ENCODE measurements around the gene CEMIP. TPM values are rescaled to one million over a fixed set of nuclear protein-coding genes. Genes with fewer than 3 reads are reported as not detected.

Gene CEMIP
- total and polyA plus RNA-seq, 2 experiments from 2014 or later: 0.27 to 2.1 TPM

- no peak for TF ChIP-seq ZNF462 (CRISPR knock-in tag; IDR thresholded peaks at IDR 0.05)
- no peak for TF ChIP-seq ZNF114 (CRISPR knock-in tag; IDR thresholded peaks at IDR 0.05)
- TF ChIP-seq CTCF (conservative IDR thresholded peaks at IDR 0.05; ENCODE audit: low read depth in 2 of 2): no peak
- TF ChIP-seq JUNB (IDR thresholded peaks at IDR 0.05; ENCODE audit: unreplicated experiment): no peak
- no peak for TF ChIP-seq EZH2phosphoT487 (IDR thresholded peaks at IDR 0.05; ENCODE audit: unreplicated experiment)
- TF ChIP-seq ETS1 (IDR thresholded peaks at IDR 0.05): no peak
These were observed 70.1 kb downstream of the CEMIP start (continued) for GRCh38 chr15:80849308-80849707.

GRCh38 chr15:80850941-80851451 is 71.8 kb downstream of the CEMIP start:
- ATAC-seq: no peak
- Histone ChIP-seq H4K20me1 (replicated peaks; ENCODE audit: insufficient read depth) (no peaks in the 10 kb centered on the region), H3K36me3 (ENCODE audit: insufficient read depth) (no peaks in the 10 kb centered on the region)

More at GRCh38 chr15:80850941-80851451, 71.8 kb downstream of the CEMIP start:
- Mint-ChIP-seq H3K4me1 (peaks cover 2% of the 10 kb centered on the region; the same call in 2 of the 3 replicates), H3K27ac (no peak overlapping the region), H3K9me3 (no peaks in the 10 kb centered on the region), H3K36me3 (ENCODE audit: low read depth) (no peaks in the 10 kb centered on the region; the same call in 2 of the 3 replicates), H3K27me3 (ENCODE audit: insufficient read depth, low read depth, poor library complexity) (peaks cover 10% of the 10 kb centered on the region), H3K4me3 (no peak overlapping the region)
- H3K27ac ChIP-seq (ENCODE audit: low read depth): no peak overlapping the region
- no peak overlapping the region for H3K4me2 ChIP-seq
- no peaks in the 10 kb centered on the region for H3F3A ChIP-seq (replicated peaks; ENCODE audit: low read depth)
- H3K9me2 ChIP-seq (ENCODE audit: insufficient read depth): no peaks in the 10 kb centered on the region
- H3K4me1 ChIP-seq (ENCODE audit: insufficient read depth): no peaks in the 10 kb centered on the region
- H3K27me3 ChIP-seq (ENCODE audit: insufficient read depth): no peaks in the 10 kb centered on the region
- no peak overlapping the region for H2AFZ ChIP-seq
- no peaks in the 10 kb centered on the region for H3K79me2 ChIP-seq (replicated peaks; ENCODE audit: insufficient read depth)
- no peak for TF ChIP-seq ZNF462 (CRISPR knock-in tag; IDR thresholded peaks at IDR 0.05)
- TF ChIP-seq JUNB (IDR thresholded peaks at IDR 0.05; ENCODE audit: unreplicated experiment): no peak
- no peak for DNase-seq (ENCODE audit: low spot score)
- H3K4me3 ChIP-seq: no peak overlapping the region
